GM23338 (cell line): ENCODE data around the gene RABGAP1L. TPM values are rescaled to one million over a fixed set of nuclear protein-coding genes. Genes with fewer than 3 reads are reported as not detected.

Experiments used
- ATAC-seq: fragments of 200-7000 bp; cut with Tn5 transposase; 3 replicates; pipeline ENCODE4 v1.9.1; 2020
- DNase-seq: peaks from one replicate; pipeline ENCODE4 v3.0.0-alpha.2; 2015; ENCODE audit warnings: low spot score
- H2AFZ ChIP-seq: fragments of 200-600 bp; sonication (generic); 2 replicates; pipeline ENCODE4 v1.8.0; 2016; ENCODE audit warnings: antibody characterized with exemption, mild to moderate bottlenecking, moderate library complexity
- H3F3A ChIP-seq: fragments of 200-600 bp; sonication (generic); replicated peaks from 2 replicates; pipeline ENCODE4 v1.8.0; 2017; ENCODE audit warnings: antibody characterized with exemption, mixed run types, low read depth
- H3K27ac ChIP-seq: fragments of 200-600 bp; sonication (generic); 2 replicates; pipeline ENCODE4 v1.6.1; 2016; ENCODE audit warnings: low read depth
- H3K27me3 ChIP-seq: fragments of 200-600 bp; sonication (generic); 2 replicates; pipeline ENCODE4 v1.8.0; 2016; ENCODE audit warnings: mild to moderate bottlenecking, mixed run types, moderate library complexity; ENCODE audit not compliant: insufficient read depth
- H3K36me3 ChIP-seq: fragments of 200-600 bp; sonication (generic); 2 replicates; pipeline ENCODE4 v1.8.0; 2016; ENCODE audit warnings: mild to moderate bottlenecking; ENCODE audit not compliant: insufficient read depth
- H3K4me1 ChIP-seq: fragments of 200-600 bp; sonication (generic); 2 replicates; pipeline ENCODE4 v1.8.0; 2016; ENCODE audit warnings: mild to moderate bottlenecking, moderate library complexity; ENCODE audit not compliant: insufficient read depth
- H3K4me2 ChIP-seq: fragments of 200-600 bp; sonication (generic); 2 replicates; pipeline ENCODE4 v1.7.1; 2017; ENCODE audit warnings: mixed run types
- H3K4me3 ChIP-seq: fragments of 200-600 bp; sonication (generic); 2 replicates; pipeline ENCODE4 v1.6.1; 2016; ENCODE audit warnings: mixed run types
- H3K79me2 ChIP-seq: fragments of 200-600 bp; sonication (generic); replicated peaks from 2 replicates; pipeline ENCODE4 v1.8.0; 2017; ENCODE audit warnings: mild to moderate bottlenecking; ENCODE audit not compliant: insufficient read depth
- H3K9me2 ChIP-seq: fragments of 200-600 bp; sonication (generic); 2 replicates; pipeline ENCODE4 v1.8.0; 2017; ENCODE audit not compliant: insufficient read depth
- H4K20me1 ChIP-seq: fragments of 200-600 bp; sonication (generic); replicated peaks from 2 replicates; pipeline ENCODE4 v1.8.0; 2017; ENCODE audit warnings: mild to moderate bottlenecking; ENCODE audit not compliant: insufficient read depth
- H3K27ac Mint-ChIP-seq: 2 replicates; pipeline ENCODE4 v1.8.0; 2020; ENCODE audit warnings: inconsistent platforms, mild to moderate bottlenecking, moderate library complexity, mixed read lengths
- H3K27me3 Mint-ChIP-seq: 3 replicates; pipeline ENCODE4 v1.8.0; 2022; ENCODE audit warnings: low read depth, mild to moderate bottlenecking, moderate library complexity, mixed read lengths, inconsistent platforms; ENCODE audit not compliant: insufficient read depth, poor library complexity
- H3K36me3 Mint-ChIP-seq: 3 replicates; pipeline ENCODE4 v1.8.0; 2021; ENCODE audit warnings: low read depth, mild to moderate bottlenecking, inconsistent platforms, moderate library complexity, mixed read lengths
- H3K4me1 Mint-ChIP-seq: 3 replicates; pipeline ENCODE4 v1.8.0; 2020; ENCODE audit warnings: mild to moderate bottlenecking, inconsistent platforms, mixed read lengths
- H3K4me3 Mint-ChIP-seq: 3 replicates; pipeline ENCODE4 v1.8.0; 2021; ENCODE audit warnings: moderate library complexity, mild to moderate bottlenecking, inconsistent platforms, mixed read lengths
- H3K9me3 Mint-ChIP-seq: 3 replicates; pipeline ENCODE4 v1.8.0; 2020; ENCODE audit warnings: moderate library complexity, mild to moderate bottlenecking, inconsistent platforms, mixed read lengths
- CREB1 ChIP-seq: fragments of 250-450 bp; sonication (Bioruptor Pico); IDR thresholded peaks from 2 replicates; pipeline ENCODE4 v1.5.0; 2020; ENCODE audit warnings: low read depth, mild to moderate bottlenecking, moderate library complexity
- EZH2 ChIP-seq: fragments of 200-600 bp; sonication (generic); IDR thresholded peaks from one replicate; pipeline ENCODE4 v1.8.0; 2017; ENCODE audit warnings: antibody characterized with exemption, mild to moderate bottlenecking, low read depth; ENCODE audit not compliant: unreplicated experiment
- JUNB ChIP-seq: IDR thresholded peaks from one replicate; pipeline ENCODE4 v1.6.1; 2016; ENCODE audit warnings: antibody characterized with exemption; ENCODE audit not compliant: unreplicated experiment
- NANOG ChIP-seq: IDR thresholded peaks from 2 replicates; pipeline ENCODE4 v1.6.1; 2016; ENCODE audit warnings: antibody characterized with exemption, borderline replicate concordance
- POLR2AphosphoS5 ChIP-seq: IDR thresholded peaks from 2 replicates; pipeline ENCODE4 v1.6.1; 2016; ENCODE audit warnings: antibody characterized with exemption, low read depth
- STAT1 ChIP-seq: IDR thresholded peaks from one replicate; pipeline ENCODE4 v1.6.1; 2016; ENCODE audit warnings: antibody characterized with exemption; ENCODE audit not compliant: unreplicated experiment
- ZNF114 ChIP-seq: fragments of 250-450 bp; sonication (Bioruptor Pico); IDR thresholded peaks from 2 replicates; pipeline ENCODE4 v1.5.0; 2020; ENCODE audit warnings: mild to moderate bottlenecking, moderate library complexity
- ZNF331 ChIP-seq: fragments of 250-450 bp; sonication (Bioruptor Pico); IDR thresholded peaks from 2 replicates; pipeline ENCODE4 v1.5.0; 2020; ENCODE audit warnings: low read depth, mild to moderate bottlenecking, moderate library complexity
- polyA plus RNA-seq: library from polyadenylated mRNA; unstranded; fragments of >200 nt; fragmentation: Nextera tagmentation; extraction: Ambion mirVana; gene quantifications from 2 replicates; pipeline ENCODE4 v1.2.1, GENCODE V29; 2016
- total RNA-seq: library from RNA; depleted of rRNA; stranded (reverse); fragments of >200 nt; shearing (Covaris generic); gene quantifications from 2 replicates; pipeline ENCODE4 v1.2.3, GENCODE V29; 2014
- TF ChIP-seq, protein P1 (sequence below), 2 experiments: fragments of 200-600 bp in 1 of 2; sonication (generic) in 1 of 2; conservative IDR thresholded peaks; 2 replicates each; pipeline versions ENCODE4 v1.5.1 to v1.6.1; 2016 to 2017; ENCODE audit warnings: antibody characterized with exemption in 2 of 2, low read depth in 2 of 2, mild to moderate bottlenecking in 2 of 2, moderate library complexity in 1 of 2
- TF ChIP-seq, protein P2 (sequence below): IDR thresholded peaks from 2 replicates; pipeline ENCODE4 v1.6.1; 2016; ENCODE audit warnings: antibody characterized with exemption

The RABGAP1L gene
- total and polyA plus RNA-seq, 2 experiments from 2014 or later: 83.2 to 136 TPM

DNA sequence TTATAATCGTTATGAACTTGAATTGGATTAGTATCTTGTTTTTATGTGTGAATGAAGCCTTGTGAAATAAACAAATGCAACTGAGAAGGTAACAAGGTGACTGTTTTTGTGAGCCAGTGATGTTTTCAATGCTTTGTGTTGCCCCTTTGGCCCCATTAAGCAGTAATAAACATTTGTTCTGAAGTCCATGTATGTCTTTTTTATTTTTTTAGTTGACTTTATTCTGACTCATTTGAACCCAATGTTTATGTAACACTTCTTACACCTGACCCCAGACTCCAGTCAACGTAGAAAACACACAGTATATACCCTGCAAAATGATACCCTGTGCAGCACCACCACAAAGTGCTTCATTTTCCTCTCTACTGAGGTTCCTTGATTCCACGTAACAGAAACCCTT lies 835.8 kb downstream of the RABGAP1L start:
- H3K79me2 ChIP-seq: peaks cover under 1% of the 10 kb centered on the region
- DNase-seq (no peak), ATAC-seq (no peak)
- peaks cover 22% of the 10 kb centered on the region for H3K36me3 ChIP-seq
- H2AFZ ChIP-seq: no peak overlapping the region
- TF ChIP-seq, protein P1, sequence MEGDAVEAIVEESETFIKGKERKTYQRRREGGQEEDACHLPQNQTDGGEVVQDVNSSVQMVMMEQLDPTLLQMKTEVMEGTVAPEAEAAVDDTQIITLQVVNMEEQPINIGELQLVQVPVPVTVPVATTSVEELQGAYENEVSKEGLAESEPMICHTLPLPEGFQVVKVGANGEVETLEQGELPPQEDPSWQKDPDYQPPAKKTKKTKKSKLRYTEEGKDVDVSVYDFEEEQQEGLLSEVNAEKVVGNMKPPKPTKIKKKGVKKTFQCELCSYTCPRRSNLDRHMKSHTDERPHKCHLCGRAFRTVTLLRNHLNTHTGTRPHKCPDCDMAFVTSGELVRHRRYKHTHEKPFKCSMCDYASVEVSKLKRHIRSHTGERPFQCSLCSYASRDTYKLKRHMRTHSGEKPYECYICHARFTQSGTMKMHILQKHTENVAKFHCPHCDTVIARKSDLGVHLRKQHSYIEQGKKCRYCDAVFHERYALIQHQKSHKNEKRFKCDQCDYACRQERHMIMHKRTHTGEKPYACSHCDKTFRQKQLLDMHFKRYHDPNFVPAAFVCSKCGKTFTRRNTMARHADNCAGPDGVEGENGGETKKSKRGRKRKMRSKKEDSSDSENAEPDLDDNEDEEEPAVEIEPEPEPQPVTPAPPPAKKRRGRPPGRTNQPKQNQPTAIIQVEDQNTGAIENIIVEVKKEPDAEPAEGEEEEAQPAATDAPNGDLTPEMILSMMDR (conservative IDR thresholded peaks at IDR 0.05; ENCODE audit: low read depth in 2 of 2): no peak
- no peak for TF ChIP-seq STAT1
- TF ChIP-seq ZNF114 (CRISPR knock-in tag): no peak
- TF ChIP-seq, protein P2, sequence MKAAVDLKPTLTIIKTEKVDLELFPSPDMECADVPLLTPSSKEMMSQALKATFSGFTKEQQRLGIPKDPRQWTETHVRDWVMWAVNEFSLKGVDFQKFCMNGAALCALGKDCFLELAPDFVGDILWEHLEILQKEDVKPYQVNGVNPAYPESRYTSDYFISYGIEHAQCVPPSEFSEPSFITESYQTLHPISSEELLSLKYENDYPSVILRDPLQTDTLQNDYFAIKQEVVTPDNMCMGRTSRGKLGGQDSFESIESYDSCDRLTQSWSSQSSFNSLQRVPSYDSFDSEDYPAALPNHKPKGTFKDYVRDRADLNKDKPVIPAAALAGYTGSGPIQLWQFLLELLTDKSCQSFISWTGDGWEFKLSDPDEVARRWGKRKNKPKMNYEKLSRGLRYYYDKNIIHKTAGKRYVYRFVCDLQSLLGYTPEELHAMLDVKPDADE: no peak
- H3K27me3 Mint-ChIP-seq: peaks cover 3% of the 10 kb centered on the region
- H3K27ac Mint-ChIP-seq: no peak overlapping the region
- H3K4me3 Mint-ChIP-seq: no peak overlapping the region
- H4K20me1 ChIP-seq: no peaks in the 10 kb centered on the region; the same call in 1 of the 2 replicates
- H3K9me3 Mint-ChIP-seq: no peaks in the 10 kb centered on the region
- peak overlapping the region; percentile 40; the same call in 1 of the 2 replicates for H3K27ac ChIP-seq
- H3K36me3 Mint-ChIP-seq: peaks cover 22% of the 10 kb centered on the region; the same call in 2 of the 3 replicates
- H3K4me1 ChIP-seq: no peaks in the 10 kb centered on the region
- no peak overlapping the region for H3K4me3 ChIP-seq
- H3K9me2 ChIP-seq: no peaks in the 10 kb centered on the region
- no peaks in the 10 kb centered on the region for H3K27me3 ChIP-seq
- no peak overlapping the region for H3K4me2 ChIP-seq
- peaks cover 11% of the 10 kb centered on the region; the same call in 1 of the 2 replicates for H3F3A ChIP-seq
- peaks cover 6% of the 10 kb centered on the region; the same call in 1 of the 3 replicates for H3K4me1 Mint-ChIP-seq

DNA sequence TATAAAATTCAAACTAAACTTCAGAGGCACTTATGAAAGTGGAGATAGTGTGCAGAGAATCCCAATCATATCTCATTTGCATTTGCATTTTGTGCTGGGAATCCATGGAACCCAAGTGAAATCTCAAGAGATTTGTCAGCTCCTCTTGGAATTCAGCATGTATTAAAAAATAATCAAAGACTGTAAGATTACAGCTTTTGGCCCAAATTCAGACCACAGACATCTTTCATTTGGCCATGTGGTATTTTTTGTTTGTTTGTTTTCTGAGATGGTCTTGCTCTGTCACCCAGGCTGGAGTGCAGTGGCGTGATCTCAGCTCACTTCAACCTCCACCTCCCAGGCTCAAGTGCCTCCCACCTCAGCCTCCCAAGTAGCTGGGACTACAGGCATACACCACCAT lies 836.6 kb downstream of the RABGAP1L start:
- Mint-ChIP-seq H3K4me3 (no peak overlapping the region), H3K27ac (no peak overlapping the region), H3K36me3 (peaks cover 19% of the 10 kb centered on the region), H3K27me3 (peaks cover 3% of the 10 kb centered on the region), H3K4me1 (peaks cover 8% of the 10 kb centered on the region; the same call in 1 of the 3 replicates), H3K9me3 (no peaks in the 10 kb centered on the region)
- Histone ChIP-seq H3K27ac (no peak overlapping the region), H3K36me3 (peaks cover 14% of the 10 kb centered on the region), H3K9me2 (no peaks in the 10 kb centered on the region), H3K79me2 (peaks cover 9% of the 10 kb centered on the region), H3F3A (peaks cover 4% of the 10 kb centered on the region; the same call in 1 of the 2 replicates), H3K4me2 (no peak overlapping the region), H4K20me1 (peaks cover under 1% of the 10 kb centered on the region; the same call in 1 of the 2 replicates), H3K27me3 (no peaks in the 10 kb centered on the region), H3K4me3 (no peak overlapping the region), H2AFZ (no peak overlapping the region), H3K4me1 (no peaks in the 10 kb centered on the region)
- ATAC-seq (no peak), DNase-seq (no peak)
- TF ChIP-seq ZNF331 (CRISPR knock-in tag) (no peak), EZH2 (no peak), CREB1 (no peak), ZNF114 (CRISPR knock-in tag) (no peak), NANOG (no peak), JUNB (no peak), POLR2AphosphoS5 (no peak)
- TF ChIP-seq, protein P1 (conservative IDR thresholded peaks at IDR 0.05; ENCODE audit: low read depth in 2 of 2): no peak
